GM10266 (cell line): ENCODE results near the gene BATF.

Experiments used
- DNase-seq: peaks from one replicate; pipeline ENCODE4 v3.0.0; 2012; ENCODE audit errors: extremely low spot score
- TF ChIP-seq, protein P1 (sequence below): IDR thresholded peaks from 2 replicates; pipeline ENCODE4 v1.5.1; 2012; ENCODE audit warnings: mild to moderate bottlenecking, low read depth; ENCODE audit not compliant: control insufficient read depth, insufficient read depth; ENCODE audit errors: missing control alignments

The BATF gene

DNA sequence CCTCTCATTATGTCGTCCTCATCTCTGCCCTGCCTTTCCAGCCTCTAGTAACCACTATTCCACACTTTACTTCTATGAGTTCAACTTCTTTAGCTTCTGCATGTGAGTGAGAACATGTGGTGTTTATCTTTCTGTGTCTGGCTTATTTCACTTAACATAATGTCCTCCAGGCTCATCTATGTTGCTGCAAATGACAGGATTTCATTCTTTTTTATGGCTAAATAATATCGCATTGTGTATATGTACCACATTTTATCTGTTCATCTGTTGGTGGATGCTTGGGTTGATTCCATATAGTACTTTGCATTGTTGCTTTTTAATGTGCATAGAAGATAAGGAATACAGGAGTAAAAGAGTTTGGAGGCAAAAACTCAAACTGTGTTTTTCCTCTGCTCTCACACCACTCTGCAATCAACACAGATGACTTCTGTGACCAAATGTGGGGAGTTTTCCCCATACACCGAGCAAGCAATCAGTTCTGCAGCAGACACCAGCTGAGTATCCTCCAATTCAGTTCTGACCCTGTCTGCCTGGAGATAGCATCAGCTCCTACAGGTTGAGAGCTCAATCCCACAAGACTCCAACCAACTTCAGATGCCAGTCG is 31.6 kb downstream of the BATF start:
- TF ChIP-seq, protein P1, sequence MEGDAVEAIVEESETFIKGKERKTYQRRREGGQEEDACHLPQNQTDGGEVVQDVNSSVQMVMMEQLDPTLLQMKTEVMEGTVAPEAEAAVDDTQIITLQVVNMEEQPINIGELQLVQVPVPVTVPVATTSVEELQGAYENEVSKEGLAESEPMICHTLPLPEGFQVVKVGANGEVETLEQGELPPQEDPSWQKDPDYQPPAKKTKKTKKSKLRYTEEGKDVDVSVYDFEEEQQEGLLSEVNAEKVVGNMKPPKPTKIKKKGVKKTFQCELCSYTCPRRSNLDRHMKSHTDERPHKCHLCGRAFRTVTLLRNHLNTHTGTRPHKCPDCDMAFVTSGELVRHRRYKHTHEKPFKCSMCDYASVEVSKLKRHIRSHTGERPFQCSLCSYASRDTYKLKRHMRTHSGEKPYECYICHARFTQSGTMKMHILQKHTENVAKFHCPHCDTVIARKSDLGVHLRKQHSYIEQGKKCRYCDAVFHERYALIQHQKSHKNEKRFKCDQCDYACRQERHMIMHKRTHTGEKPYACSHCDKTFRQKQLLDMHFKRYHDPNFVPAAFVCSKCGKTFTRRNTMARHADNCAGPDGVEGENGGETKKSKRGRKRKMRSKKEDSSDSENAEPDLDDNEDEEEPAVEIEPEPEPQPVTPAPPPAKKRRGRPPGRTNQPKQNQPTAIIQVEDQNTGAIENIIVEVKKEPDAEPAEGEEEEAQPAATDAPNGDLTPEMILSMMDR: no peak
- no peak for DNase-seq

DNA sequence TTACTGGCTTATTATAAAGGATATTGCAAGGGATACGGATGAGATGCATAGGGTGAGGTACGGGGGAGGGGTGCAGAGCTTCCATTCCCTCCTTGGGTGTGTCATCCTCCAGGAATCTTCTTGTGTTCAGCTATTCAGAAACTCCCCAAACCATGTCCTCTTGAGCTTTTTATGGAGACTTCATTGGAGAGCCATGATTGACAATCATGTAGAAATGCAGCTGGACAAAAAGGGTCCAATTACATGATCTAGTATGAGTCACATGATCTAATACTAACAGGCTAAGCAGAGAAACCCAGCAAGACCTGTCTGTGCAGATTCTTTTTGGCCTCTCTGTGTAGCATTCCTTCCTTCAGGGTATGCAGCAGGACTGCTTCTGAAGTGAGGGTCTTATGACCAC is 32.2 kb downstream of the BATF start:
- no peak for DNase-seq
- TF ChIP-seq, protein P1: no peak

DNA sequence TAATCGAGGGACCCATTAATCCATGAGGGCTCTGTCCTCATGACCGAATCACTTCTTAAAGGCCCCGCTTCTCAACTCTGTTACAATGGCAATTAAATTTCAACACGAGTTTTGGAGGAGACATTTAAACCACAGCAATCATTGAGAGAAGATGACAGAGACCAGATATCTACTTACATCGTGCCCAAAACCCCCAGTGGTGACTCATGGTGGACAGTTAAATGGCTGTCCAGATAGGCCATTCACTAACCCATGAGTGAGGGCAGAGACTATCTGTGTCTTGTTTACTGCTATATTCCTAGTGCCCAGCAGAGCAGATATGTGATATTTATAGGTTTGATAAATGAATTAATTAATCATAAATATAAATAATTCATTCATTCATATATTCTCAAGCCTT is 36.2 kb downstream of the BATF start:
- DNase-seq: no peak
- TF ChIP-seq, protein P1: no peak

DNA sequence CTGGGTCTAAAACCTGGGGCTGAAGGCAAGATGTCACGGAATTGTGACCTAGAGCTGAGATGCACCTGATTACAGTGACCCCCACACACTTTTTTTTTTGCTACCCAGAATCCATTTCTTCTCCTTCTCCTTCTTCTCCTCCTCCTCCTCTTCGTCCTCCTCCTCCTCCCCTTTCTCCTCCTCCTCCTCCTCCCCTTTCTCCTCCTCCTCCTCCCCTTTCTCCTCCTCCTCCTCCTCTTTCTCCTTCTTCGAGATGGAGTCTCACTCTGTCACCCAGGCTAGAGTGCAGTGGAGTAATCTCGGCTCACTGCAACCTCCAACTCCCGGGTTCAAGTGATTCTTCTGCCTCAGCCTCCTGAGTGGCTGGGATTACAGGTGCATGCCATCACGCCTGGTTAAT is 36.8 kb downstream of the BATF start:
- TF ChIP-seq, protein P1: no peak
- DNase-seq: no peak

DNA sequence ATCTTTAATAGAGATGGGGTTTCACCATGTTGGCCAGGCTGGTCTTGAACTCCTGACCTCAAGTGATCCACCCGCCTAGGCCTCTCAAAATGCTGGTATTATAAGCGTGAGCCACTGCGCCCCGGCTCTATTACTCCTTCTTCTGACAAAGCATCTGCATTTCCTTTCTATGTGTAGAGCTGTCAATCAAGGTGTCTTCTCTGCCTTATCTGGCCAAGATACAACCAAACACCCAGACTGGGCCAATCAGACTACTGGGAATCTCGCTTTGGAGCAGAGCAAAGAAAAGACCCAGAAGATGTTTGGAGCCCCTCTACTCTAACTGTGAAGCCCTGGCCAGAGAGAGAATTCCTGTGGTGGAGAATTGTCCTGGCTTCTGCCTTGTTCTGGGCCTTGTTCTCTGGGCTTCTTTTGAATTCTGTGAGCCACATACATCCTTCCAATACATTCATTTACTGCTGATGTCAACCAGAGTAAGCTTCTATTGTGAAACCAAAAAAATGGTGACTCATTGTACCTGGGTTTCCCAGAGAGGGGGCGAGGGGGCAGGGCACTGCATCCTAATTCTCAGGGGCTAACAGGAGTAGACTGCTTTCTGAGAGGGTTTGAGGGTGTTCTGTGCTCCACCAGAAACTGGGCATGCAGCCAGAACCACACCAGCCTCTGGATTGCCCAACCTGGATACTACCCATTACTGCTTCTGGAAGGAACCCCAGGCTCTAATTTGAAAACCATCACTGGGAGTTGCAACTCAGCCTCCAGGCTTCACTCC is 37.4 kb downstream of the BATF start:
- TF ChIP-seq, protein P1: no peak
- peak; percentile 53 for DNase-seq

DNA sequence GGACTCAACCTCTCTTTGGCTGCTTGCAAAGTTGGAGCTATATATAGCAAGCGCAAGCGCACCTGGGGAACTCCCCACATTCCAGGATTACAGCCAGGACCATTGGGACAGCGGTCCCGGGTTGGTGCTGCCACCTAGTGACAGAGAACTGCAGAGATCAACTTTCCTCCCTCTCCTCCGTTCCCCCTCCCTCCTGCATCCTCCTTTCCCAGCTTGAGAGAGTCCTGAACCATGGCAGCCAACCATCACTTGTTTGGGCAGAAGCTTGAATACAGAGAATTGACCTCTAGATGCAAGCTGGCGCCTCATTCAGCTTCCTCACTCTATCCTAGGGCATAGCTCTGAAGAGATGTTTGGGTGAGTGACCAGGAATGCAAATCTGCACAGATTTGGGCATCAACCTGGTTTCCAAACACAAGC is 38.8 kb downstream of the BATF start:
- TF ChIP-seq, protein P1: peak; percentile 77
- peak; percentile 64 for DNase-seq

DNA sequence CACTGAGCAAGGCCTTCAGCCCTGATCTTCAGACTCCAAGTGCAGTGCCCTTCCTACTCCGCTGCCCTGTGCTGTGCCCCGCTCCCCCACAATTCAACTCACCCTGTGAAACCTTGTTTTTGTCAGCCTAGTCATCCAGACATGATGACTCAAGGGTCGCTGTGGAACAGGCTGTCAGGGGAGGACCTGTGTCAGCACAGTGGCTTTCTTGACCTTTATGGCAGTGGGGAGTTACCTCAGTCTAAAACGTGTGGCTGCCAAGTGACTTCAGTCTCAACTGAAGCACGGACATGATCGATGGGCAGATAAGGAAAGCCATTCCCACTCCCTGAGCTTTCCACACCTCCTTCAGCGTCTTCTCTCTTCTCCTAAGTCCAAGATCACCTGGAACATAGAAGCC is 39.8 kb downstream of the BATF start:
- DNase-seq: no peak
- TF ChIP-seq, protein P1: no peak
